ENCODE measurements around the gene B3GALT6.

The B3GALT6 gene

DNA sequence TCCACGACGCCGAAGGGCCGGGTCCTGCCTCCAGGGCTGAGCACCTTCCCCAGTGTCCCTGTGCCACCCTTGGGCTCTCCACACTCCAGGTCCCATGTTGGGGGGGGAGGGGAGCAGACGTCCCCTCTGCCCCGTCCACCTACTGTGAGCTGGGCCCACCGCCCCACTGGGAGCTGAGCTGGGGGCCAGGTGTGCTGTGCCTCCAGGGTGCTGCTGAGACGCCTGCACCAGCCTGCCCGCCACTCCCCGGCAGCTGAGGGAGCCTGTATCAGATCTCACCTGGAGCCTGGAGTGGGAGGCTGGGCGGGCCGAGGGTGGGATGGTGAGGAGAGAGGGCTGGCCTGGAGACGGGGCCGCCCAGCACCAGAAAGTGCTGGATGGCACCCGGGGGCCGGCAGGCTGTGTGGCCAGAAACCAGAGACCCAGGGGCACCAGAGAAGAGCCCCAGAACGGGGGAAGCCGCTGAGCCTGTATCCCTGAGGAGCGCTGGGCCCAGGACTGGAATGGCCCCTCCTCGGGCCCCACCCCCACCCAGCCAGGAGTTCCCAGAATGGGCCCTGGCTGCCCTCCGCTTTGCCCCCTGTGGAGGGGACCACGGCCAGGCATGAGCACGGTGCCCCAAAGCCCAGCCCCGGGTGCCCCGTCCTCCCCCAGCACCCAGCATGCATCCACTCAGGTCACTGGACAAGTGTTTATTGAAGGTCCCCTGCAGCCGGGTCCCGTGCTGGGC lies 29.0 kb upstream of the B3GALT6 start:
- DNase-seq: no peak

DNA sequence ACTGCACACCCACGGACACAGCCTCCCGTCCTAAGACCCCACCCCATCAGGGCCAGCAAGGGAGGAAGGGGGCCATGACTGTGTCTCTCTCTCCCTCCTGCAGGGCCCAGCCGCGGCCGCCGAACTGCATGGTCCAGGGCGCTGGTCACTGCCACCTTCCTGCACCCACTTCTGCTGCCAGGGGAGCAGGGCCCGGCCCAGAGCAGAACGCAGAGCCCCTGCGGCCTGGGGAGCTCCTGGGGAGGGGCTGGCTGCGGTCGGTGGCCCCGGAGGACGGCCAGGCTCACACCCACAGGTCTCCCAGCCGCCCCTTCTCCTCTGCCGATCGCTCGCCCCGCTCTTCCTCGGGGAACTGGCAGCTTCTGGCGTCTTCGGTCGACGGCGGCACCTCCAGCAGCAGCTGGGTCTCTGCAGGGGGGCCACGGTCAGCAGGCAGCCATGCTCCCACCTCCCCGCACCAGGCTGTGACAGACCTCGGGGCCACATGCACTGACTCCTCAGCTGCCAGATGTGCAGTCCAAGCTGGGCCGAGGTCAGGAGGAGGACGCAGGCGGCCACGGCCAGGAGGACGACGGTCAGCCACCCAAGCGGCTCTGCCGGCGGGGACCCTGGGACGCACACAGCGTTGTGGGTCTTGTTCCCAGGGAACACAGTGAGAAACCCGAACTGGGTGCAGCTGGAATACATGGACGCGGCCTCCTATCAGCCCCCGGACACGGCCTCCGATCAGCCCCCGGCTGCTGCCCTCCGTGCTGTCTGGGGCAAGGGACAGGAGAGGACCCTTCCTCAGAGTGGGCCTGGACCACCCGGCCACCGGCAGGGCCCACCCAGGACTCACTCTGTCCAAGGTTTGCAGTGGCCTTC lies 28.2 kb upstream of the B3GALT6 start:
- no peak for DNase-seq

DNA sequence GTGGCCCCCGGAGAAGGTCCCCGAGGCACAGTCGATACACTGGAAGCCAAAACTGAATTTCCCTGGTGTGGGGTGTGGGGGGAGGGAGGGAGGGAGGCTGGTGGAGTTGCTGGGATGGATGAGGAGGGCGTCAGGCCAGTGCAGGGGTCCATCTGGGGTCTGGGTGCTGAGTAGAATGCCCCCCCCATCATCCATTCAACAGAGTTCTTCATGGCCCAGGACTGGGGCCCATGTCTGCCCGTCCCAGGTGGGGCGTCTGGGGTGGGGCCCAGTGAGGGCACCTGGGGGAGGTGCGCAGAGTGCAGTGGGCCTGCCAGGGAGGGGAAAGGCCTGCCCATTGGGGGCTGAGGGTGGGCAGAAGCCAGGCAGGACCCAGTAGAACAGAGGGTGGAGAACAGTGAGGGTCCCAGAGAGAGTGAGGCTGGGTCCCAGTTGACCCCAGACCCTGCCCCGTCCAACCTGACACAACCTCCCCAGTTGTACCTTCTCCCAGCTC lies 27.6 kb upstream of the B3GALT6 start:
- no peak for DNase-seq

DNA sequence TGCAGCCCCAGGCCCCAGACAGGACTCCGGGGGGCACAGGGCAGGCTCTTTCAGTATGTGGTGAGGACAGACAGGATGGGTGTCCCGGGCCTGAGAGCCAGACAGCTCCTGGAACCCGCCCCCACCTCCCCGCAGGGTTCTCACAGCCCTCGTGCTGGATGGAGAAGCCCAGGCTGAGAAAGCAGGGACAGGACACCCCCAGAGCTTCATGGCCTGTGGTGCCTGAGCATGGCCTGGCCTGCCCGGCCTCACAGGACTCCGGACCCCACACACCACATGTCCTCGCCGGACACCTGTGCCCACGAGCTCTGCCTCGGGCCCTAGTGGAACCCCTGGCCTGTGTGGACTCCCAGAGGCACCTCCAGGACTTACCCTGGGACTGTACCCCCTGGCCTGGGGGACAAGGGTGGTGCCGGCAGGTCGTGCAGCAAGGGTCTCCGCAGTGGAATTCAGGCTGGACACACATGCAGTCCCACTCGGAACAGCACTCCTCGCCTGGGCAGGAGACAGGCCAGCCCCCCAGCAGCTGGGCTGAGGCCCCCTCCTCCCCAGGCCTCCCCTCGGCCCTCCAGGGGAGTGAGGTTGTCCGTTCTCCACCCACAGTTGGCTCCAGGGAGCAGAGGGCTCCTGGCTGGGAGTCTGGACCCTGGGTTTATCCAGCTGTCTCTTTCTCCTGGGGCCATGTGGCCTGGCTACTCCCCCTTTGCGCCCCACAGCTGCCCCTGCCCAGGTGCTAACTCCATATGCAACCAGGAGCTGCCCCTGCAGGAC lies 26.9 kb upstream of the B3GALT6 start:
- no peak for DNase-seq

DNA sequence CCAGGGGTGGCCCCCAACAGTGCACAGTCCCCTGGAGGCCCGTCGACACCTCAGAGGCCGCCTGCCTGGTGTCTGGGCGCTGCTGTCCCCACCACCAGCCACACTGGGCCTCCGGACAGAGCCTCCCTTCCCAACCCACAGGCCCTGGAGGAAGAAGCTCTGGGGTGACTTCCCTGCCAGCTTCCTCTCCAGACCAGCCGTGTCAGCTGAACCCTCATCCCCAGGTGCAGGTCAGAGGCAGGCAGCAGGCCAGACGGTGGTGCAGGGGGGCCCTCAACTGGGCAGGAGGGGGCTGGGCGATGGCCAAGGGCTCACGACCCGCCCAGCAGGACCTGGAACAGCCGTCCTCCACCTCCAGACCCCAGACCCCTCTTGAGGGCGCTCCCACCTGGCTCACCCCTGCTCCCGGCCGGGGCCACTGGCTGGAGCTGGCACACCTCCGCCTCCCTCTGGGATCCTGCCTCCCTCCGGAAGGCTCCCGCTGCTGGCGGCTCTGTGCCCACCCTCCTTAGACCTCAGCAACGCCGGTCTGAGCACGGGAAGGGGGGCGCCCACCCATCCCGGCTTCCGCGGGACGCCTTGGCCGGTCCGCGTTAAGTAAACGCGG lies 26.2 kb upstream of the B3GALT6 start:
- no peak for DNase-seq

DNA sequence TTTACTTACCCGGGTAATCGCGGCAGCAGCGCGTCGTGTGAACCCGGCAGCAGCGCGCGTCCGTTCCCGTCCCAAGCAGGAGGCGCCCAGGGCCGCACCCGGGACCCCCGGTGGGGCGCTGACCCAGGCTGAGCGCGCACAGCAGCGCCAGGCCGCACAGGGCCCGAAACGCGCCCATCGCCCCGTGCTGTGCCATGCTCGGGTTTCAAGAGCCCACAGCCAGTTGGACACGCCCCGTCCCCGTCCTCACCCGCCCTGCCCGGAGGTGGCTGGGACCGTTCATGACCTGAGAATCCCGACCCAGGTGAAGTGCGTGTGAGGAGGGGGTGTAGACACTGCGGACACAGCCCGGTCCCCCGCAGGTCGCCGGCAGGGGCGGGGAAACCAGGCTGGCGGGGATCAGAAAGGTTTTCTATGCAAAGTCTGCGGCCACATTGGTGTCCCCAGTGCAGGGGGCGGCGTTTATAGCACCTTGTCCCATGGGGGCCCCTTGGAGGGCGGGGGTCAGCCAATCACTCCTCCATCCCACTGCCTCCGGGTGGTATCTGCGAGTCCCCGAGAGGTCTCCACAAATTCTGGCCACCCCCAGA lies 25.6 kb upstream of the B3GALT6 start, which contains the start of gene TNFRSF18:
Gene TNFRSF18 (minus strand): TSS at position 217 of the 590 bp plus-strand sequence. CDS start 21 bp downstream, at position 196.
- DNase-seq: no peak

DNA sequence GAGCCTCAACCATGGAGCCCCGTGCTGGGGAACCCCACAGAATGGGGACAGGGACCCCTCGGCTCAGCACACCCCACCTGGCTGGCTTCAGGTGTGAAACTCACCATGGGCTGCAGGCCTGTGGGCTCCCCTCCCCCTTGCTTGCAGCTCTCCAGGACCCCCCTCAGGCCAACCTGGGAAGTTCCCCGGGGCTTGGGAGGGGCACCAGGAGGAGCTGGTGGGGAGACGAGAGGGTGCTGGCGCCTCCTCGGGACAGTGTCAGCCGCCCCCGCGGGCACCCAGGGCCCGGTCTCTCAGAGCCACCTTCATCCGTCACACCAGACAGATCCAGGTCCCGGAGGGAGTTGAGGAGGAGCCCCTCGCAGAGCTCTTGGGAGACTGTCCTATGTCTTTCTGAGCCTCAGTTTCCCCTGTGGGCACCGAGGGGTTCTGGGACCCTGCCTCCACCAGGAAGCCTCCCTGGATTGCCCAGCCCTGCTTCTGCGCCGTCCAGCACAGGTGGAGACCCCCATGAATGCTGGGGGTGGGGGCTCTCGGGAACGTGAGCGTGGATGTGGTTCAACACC lies 25.0 kb upstream of the B3GALT6 start:
- no peak for DNase-seq

DNA sequence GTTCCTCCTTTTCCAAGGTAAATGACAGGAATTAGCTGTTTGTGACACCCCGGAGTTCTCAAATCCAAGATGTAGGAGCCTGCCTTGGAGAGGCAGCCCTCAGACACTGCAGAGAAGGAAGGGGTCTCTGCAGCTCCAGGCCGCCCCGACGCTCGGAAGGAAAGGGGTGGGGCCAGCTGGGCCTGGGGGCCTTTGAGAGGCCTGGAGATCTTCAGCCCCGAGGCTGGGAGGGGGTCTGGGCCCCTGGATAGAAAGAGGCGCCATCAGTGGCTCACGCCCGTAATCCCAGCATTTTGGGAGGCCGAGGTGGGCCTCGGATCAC lies 24.5 kb upstream of the B3GALT6 start:
- no peak for DNase-seq

DNA sequence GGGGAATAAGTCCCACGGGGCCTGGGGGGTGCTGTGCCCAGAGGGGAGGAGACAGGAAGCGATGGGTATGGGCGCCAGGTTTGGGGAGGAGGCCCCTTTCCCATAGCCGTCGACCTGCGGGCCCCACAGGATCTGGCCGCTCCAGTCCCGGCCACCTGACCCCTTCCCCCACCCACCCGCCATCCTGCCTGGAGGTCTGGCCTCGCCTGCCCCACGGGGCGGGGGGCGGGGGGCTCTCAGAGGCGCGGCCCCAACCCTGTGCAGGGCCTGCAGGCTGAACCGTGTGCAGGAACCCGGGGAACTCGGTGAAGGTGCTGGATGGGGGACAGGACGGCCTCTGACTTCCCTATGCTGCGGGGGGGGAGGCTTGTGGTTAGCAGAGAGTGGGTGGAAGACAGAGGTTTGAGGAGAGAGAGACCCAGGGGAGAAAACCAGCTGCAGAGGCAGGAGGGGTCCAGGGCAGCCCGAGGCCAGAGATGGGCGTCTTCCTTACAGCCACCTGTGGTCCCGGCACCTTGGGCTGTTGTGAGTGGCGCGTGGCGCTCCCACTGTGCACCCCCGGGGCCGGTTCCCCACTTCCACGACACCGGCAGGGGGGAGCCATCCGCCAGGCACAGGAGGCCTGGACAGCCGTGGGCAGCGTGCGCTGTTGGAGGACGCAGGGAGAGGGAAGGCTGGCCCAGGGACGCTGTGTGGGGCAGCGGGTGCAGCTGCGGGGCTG lies 23.2 kb upstream of the B3GALT6 start:
- DNase-seq: peak; percentile 63

DNA sequence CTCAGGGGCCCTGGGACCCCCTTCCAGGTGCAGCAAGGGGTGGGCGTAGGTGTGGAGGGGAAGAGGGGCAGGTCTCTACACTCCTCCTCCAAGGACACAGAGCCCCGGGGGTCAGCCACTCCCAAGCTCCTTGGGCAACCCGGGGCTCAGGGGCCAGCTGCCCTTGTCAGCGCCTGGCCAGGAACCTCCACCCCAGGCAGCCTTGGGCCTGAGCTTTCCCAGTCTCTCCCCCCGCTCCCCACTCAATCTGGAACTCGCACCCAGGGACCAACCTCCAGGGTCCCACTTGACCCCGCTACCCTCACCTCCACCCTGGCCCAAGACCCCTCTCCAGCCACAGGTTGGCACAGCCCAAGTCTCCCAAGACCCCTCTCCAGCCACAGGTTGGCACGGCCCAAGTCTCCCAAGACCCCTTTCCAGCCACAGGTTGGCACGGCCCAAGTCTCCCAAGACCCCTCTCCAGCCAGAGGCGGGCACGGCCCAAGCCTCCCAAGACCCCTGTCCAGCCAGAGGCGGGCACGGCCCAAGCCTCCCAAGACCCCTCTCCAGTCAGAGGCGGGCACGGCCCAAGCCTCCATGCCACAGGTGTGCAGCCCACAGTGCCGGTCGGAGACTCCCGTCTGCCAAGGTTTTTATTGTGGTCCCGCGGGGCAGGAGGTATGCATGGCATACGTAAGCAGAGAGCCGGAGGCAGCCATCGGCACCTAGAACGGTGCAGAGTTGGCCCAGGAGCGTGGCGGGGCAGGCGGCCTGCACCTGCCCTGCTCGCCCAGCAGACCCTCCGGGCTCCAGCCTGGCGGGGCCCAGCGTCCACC lies 21.1 kb upstream of the B3GALT6 start:
- DNase-seq: no peak

DNA sequence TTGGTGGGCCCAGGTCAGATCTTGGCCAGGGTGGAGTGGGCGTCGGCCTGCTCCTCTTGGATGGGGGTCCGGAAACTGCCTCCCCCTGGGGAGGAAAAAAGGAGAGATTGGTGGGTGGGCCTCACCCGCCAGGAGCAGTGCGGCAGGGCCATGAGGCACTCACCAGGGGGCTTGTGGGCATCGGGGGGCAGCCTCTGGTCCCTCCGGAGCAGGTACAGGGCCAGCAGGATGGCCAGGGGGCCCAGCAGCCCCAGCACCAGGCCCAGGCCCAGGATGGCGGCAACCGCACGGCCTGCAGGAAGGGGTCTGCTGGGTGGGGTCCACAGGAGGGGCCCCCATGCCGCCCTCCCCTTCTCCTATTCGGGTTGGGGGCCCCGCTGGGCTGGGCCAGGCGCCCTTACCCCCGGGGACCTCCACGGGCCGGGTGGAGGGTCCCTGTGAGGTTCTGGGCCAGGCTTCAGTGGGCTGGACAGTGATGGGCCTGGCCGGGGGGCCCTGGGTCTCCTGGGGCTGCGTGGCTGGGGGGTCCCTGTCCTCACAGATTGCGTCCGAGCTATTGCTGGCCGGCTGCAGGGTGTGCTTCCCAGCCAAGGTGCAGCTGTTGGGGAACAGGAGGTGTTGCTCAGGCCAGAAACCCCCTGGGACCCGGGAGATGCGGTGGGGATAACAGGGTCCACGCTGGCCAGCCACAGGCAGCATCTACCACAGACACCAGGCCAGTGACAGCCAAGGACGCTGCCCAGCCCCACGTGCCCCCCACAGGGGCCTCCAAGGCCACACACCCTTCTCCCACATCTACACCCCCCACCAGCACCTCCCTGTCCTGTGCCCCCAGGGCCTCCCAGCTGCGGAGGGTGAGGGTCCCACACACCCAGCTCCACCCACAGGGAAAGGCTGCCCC lies 20.2 kb upstream of the B3GALT6 start:
- no peak for DNase-seq

DNA sequence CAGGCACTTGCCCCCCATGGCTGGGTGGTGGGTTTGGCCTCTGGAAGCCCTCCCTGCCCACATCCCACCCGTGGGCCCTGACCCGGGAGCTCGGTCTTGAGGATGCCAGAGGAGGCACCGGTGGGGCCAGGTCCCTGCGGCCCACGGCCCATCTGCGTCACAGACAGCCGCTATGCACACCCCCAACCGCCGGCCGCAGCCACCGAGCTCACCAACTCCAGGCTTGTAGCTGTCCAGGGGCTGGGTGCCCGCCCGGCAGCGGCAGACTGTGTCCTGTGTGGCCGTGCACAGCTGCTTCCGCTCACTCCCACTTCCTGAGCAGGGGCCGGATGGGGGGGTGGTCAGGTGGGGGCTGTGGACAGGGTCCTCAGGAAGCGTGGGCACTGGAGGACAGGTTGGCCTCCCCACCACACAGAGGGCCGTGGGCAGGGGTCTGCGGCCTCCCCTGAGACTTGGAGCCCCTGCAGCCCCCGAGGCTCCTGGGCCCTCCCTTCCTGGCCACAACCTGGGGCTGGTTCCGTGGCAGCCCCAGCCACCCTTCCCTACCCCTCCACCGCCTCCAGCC lies 19.2 kb upstream of the B3GALT6 start:
- DNase-seq: peak; percentile 68

DNA sequence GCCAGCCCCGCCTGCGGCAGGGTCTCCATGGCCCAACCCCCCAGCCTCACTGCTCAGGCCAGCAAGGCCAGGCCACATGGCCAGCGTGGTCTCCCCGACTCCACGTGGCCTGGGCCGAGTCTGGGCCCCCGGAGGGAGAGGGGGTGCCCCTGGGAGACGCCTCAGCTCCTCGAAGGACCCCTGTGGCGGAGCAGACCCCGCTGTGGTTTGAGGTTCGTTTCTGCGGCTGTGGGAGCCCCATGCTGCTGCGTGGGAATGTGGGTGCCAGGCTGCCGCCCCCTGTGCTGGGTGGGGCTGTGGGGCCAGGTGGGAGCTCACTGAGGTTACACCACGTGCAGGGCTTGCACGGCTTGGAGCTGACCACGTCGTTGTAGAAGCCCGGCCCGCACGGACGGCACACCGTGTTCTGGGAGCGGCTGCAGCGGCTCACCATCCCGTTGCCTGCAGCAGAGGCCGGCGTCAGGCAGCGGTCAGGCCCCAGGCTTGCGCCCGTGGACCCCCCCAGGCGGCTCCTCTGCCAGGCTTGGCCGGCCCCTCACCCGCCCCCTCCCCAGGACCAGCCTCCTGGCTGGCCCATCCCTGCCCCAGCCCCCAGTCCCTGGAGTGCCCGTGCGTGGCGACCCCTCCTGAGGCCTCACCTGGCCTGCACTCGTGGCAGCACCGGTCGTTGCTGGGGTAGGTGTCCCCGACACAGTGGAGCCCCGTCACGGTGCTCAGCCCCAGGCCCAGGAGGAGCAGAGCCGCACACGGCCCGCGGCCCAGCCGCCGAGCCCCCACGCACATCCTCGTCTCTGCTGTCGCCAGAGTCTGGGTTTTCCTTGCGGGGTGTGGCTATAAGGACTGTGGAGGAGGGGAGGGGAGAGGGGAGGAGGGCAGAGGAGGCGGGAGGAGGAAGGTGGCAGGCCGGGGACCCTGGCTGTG lies 18.4 kb upstream of the B3GALT6 start, which contains the start of gene TNFRSF4:
Gene TNFRSF4 (minus strand): TSS at position 809 of the 921 bp plus-strand sequence. CDS start 26 bp downstream, at position 783.
- no peak for DNase-seq

DNA sequence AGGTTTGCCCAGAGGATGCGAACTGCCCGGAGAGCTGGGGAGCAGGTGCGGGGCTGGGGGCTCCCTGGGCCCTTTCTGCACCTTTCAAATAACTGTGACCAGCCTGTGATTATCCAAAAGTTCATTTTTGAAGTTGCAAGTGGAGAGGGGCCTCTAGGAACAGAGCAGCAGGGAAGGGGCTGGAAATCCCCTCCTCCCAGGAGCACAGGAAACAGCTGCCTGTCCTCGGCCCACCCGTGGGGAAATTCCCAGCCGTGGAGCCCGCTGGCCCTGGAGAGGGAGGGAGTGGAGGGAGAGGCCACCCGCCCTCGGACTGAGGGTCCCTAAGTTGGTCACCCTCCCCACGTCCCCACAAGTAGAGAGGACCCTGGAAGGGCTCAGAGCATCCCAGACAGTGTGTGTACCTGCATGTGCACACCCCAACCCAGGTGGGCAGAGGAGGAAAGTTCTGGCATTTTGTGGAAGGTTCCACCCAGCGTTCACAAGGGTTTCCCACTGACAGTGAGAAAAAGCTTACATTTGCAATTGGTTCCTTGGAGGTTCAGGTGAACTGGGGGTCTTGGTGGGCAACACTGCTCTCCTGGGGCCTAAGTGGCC lies 16.9 kb upstream of the B3GALT6 start:
- DNase-seq: no peak

DNA sequence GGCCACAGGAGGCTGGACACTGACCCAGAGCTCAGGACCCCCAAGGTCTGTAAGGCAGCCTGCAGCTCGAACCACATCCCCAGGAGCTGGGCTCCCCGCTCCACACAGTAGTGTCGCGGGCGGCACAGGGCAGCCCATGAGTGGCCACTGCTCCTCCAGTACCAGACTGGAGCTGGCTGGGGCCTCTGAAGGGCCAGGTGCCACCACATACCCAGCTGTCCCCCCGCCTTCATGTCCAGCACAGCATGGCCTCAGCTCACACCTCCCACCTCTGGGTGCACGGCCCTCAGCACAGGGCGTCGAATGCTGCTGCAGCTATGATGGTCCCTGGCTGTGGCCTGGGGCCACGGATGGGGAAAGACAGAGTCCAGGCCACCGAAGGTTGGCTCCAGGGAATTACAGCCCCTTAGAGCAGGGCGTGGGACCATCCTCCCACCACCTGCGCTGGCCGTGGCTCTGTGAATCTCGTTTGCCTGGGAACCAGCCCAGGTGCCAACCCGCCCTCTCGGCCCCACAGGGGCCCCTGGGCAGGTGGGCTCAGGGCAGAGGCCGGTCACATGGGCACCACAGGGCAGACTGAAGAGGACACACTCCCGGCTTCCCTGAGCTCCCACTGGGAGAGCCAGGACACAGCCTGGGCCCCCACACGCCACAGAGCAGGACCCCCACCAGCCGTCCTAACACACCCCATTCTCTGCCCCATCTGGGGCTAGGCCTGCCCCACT lies 16.0 kb upstream of the B3GALT6 start:
- DNase-seq: no peak

DNA sequence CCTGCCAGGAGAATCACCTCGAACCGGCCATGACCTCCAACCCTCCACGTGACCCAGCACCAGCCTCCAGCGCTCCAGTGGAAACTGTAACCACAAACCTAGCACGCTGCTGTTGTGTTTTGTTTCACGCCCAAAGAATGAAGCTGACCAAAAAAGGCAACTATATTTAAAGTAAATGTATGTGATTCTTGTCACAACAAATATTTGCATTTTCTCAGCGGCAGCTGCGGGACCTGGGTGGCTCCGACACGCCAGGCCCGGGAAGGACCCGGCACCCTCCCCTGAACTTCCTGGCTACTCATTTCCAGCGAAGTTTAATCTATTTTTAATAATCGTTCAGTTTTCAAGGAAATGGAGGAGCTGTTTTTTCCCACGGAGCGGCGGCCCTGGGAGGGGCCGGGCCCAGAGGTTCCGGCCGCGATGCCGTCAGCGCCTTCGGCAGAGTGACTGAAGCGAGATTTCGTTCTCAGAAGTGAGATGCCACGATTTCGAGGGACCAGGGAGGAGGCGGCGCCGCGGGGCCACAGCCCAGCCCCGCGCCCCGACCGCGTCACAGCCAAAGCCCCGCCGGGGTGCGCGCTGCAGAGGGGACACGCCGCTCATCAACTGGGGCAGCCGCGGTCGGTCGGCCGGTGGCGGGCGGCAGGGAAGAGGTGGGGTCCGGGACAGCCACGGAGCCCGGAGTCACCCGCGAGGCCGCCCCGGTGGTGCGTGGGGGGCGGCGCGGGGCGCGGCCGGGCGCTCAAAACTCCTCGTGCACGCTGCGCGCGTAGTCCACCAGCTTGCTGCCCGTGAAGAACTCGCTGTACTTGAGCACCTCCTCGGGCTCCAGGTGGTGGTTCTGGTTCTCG lies 15.0 kb upstream of the B3GALT6 start:
- DNase-seq: no peak
